MM.1S (cell line): Measurements from ENCODE around the gene MVD.

ENCODE experiments used
- CTCF ChIP-seq: fragments of 300-600 bp; sonication (generic); IDR thresholded peaks from 2 replicates; pipeline ENCODE4 v1.5.1; 2016; ENCODE audit warnings: antibody characterized with exemption, low read length, mixed read lengths
- EZH2 ChIP-seq: fragments of 300-600 bp; sonication (generic); optimal IDR thresholded peaks from 2 replicates; pipeline ENCODE3; 2017; ENCODE audit warnings: low read depth, mild to moderate bottlenecking, antibody characterized with exemption, low read length, mixed read lengths

GRCh38 chr16:88690341-88691128 lies 27.6 kb upstream of the MVD start:
- TF ChIP-seq CTCF (no peak), EZH2 (no peak)
